Keratinocyte (primary cell): ENCODE results near the gene ABHD16A. TPM values are rescaled to one million over a fixed set of nuclear protein-coding genes. Genes with fewer than 3 reads are reported as not detected.

Source experiments
- DNase-seq: peaks from one replicate; pipeline ENCODE4 v3.0.0-alpha.2; 2011; ENCODE audit warnings: low read depth, missing footprints, low spot score
- FAIRE-seq: peaks from 2 replicates; lab custom pipeline; 2011; peaks lifted over from hg19 to GRCh38; lab: Jason Lieb, UNC
- H2AFZ ChIP-seq: 2 replicates; pipeline ENCODE4 v1.6.0; 2012; ENCODE audit warnings: low read length, control low read depth, inconsistent platforms; ENCODE audit not compliant: control insufficient read depth
- H3K27ac ChIP-seq: 2 replicates; pipeline ENCODE4 v1.5.1; 2011; ENCODE audit warnings: low read length; ENCODE audit not compliant: control insufficient read depth, insufficient read depth
- H3K27me3 ChIP-seq: 3 replicates; pipeline ENCODE4 v1.6.0; 2011; ENCODE audit warnings: low read length; ENCODE audit not compliant: control insufficient read depth, insufficient read depth; ENCODE audit errors: extremely low read depth
- H3K36me3 ChIP-seq, 2 experiments: 2 replicates in 1 of 2; 3 replicates in 1 of 2; pipeline ENCODE4 v1.5.1; 2011; ENCODE audit warnings: low read length in 2 of 2, mild to moderate bottlenecking in 1 of 2; ENCODE audit not compliant: control insufficient read depth in 2 of 2, insufficient read depth in 2 of 2; ENCODE audit errors: extremely low read depth in 1 of 2
- H3K4me1 ChIP-seq: 3 replicates; pipeline ENCODE4 v1.5.1; 2011; ENCODE audit warnings: low read length; ENCODE audit not compliant: control insufficient read depth, insufficient read depth; ENCODE audit errors: extremely low read depth
- H3K4me2 ChIP-seq: 3 replicates; pipeline ENCODE4 v1.6.0; 2011; ENCODE audit warnings: low read depth, low read length; ENCODE audit not compliant: control insufficient read depth, insufficient read depth; ENCODE audit errors: extremely low read depth
- H3K4me3 ChIP-seq, 3 experiments: fragments of 200-600 bp in 1 of 3; sonication (generic) in 1 of 3; 2 replicates in 2 of 3; 3 replicates in 1 of 3; pipeline ENCODE4 v1.5.1; 2011 to 2016; ENCODE audit warnings: low read length in 3 of 3, mild to moderate bottlenecking in 3 of 3, control low read depth in 2 of 3, inconsistent platforms in 1 of 3, low read depth in 1 of 3, mixed read lengths in 1 of 3, mixed run types in 1 of 3, moderate library complexity in 1 of 3; ENCODE audit not compliant: control insufficient read depth in 2 of 3, insufficient read depth in 2 of 3; ENCODE audit errors: extremely low read depth in 1 of 3
- H3K79me2 ChIP-seq: 2 replicates; pipeline ENCODE4 v1.6.0; 2012; ENCODE audit warnings: low read length; ENCODE audit not compliant: control insufficient read depth, insufficient read depth
- H3K9ac ChIP-seq: 3 replicates; pipeline ENCODE4 v1.6.0; 2011; ENCODE audit warnings: low read length; ENCODE audit not compliant: control insufficient read depth, insufficient read depth; ENCODE audit errors: extremely low read depth
- H3K9me1 ChIP-seq: 3 replicates; pipeline ENCODE4 v1.6.0; 2011; ENCODE audit warnings: low read length; ENCODE audit not compliant: control insufficient read depth, insufficient read depth; ENCODE audit errors: extremely low read depth
- H3K9me3 ChIP-seq: 2 replicates; pipeline ENCODE4 v1.5.1; 2012; ENCODE audit warnings: low read depth, low read length; ENCODE audit not compliant: control insufficient read depth
- H4K20me1 ChIP-seq: 3 replicates; pipeline ENCODE4 v1.6.0; 2011; ENCODE audit warnings: low read length; ENCODE audit not compliant: control insufficient read depth, insufficient read depth; ENCODE audit errors: extremely low read depth
- CTCF ChIP-seq, 3 experiments: IDR thresholded peaks in 1 of 3; conservative IDR thresholded peaks in 1 of 3; optimal IDR thresholded peaks in 1 of 3; 2 replicates in 2 of 3; 3 replicates in 1 of 3; pipeline versions ENCODE3 to v1.5.1; 2011; ENCODE audit warnings: low read length in 3 of 3, mild to moderate bottlenecking in 3 of 3, moderate library complexity in 2 of 3, control low read depth in 1 of 3, inconsistent platforms in 1 of 3; ENCODE audit not compliant: insufficient read depth in 2 of 3; ENCODE audit errors: extremely low read depth in 1 of 3
- EZH2 ChIP-seq: IDR thresholded peaks from one replicate; pipeline ENCODE4 v1.6.1; 2012; ENCODE audit warnings: inconsistent platforms, mild to moderate bottlenecking, low read length, moderate library complexity
- dilution Hi-C: fragments of 300-500 bp; cut with MboI; formaldehyde crosslinking; loops from one replicate; pipeline ENCODE4 v1.7.0; 2020; ENCODE audit warnings: low sequenced_read_pairs; ENCODE audit not compliant: extremely low pct_ligation_motif_present
- polyA plus RNA-seq, 5 experiments: library from polyadenylated mRNA; depleted of rRNA in 3 of 5; stranded (reverse) in 3 of 5; stranded (forward) in 1 of 5; unstranded in 1 of 5; fragments of >200 nt; gene quantifications; 1 replicate in 1 of 5; 2 replicates in 3 of 5; 3 replicates in 1 of 5; pipeline versions ENCODE4 v1.2.1 to v1.2.3, GENCODE V29; 2011 to 2012; ENCODE audit warnings: missing spikeins in 2 of 5, low read depth in 1 of 5, low replicate concordance in 1 of 5

ABHD16A gene
- polyA plus RNA-seq, 1 donor (not counting 4 experiments of a cell fraction or from before 2014, with no cell fraction given), result 21.8 TPM

GRCh38 chr6:31718265-31718664, 15.1 kb upstream of the ABHD16A start:
- Histone ChIP-seq H3K4me1 (peaks cover 31% of the 10 kb centered on the region), H3K9me3 (no peaks in the 10 kb centered on the region), H3K4me3 (peak overlapping the region in 1 of 3 experiments; percentile 49), H2AFZ (no peak overlapping the region), H3K36me3 (peaks cover 0 to 4% of the 10 kb centered on the region in 2 experiments), H3K79me2 (no peaks in the 10 kb centered on the region), H3K4me2 (peak overlapping the region; percentile 77), H4K20me1 (no peaks in the 10 kb centered on the region), H3K9ac (no peak overlapping the region), H3K27ac (peak overlapping the region; percentile 66), H3K27me3 (no peaks in the 10 kb centered on the region), H3K9me1 (peaks cover 5% of the 10 kb centered on the region)
- TF ChIP-seq EZH2 (no peak), CTCF (optimal IDR thresholded peaks at IDR 0.05 in 1 of 3, IDR thresholded peaks at IDR 0.05 in 1 of 3, conservative IDR thresholded peaks at IDR 0.05 in 1 of 3; ENCODE audit: extremely low read depth in 1 of 3, insufficient read depth in 2 of 3, low read length in 3 of 3) (no peak)
- FAIRE-seq, result peak; percentile 84
- DNase-seq, result no peak
- dilution Hi-C loops, result no loop called here

GRCh38 chr6:31717499-31718222, 14.5 kb upstream of the ABHD16A start:
- no peaks in the 10 kb centered on the region for H3K79me2 ChIP-seq
- peak overlapping the region; percentile 77 for H3K4me2 ChIP-seq
- H3K36me3 ChIP-seq, result peaks cover 0 to 4% of the 10 kb centered on the region in 2 experiments
- no peaks in the 10 kb centered on the region for H3K9me3 ChIP-seq
- peak overlapping the region; percentile 41 for H3K27ac ChIP-seq
- FAIRE-seq, result no peak
- no peak overlapping the region for H3K9ac ChIP-seq
- H4K20me1 ChIP-seq, result no peaks in the 10 kb centered on the region
- peak overlapping the region; percentile 60 for H2AFZ ChIP-seq
- H3K4me1 ChIP-seq, result peaks cover 32% of the 10 kb centered on the region
- peaks cover 5% of the 10 kb centered on the region for H3K9me1 ChIP-seq
- no peak for DNase-seq
- no peak for TF ChIP-seq EZH2
- TF ChIP-seq CTCF (optimal IDR thresholded peaks at IDR 0.05 in 1 of 3, IDR thresholded peaks at IDR 0.05 in 1 of 3, conservative IDR thresholded peaks at IDR 0.05 in 1 of 3; ENCODE audit: extremely low read depth in 1 of 3, insufficient read depth in 2 of 3, low read length in 3 of 3), result peak; percentile 34 to 67 (median 47)
- H3K4me3 ChIP-seq, result peak overlapping the region in 1 of 3 experiments; percentile 15
- dilution Hi-C loops, result no loop called here
- no peaks in the 10 kb centered on the region for H3K27me3 ChIP-seq
